Measurements from ENCODE around the gene TET1.

- TF ChIP-seq CTCF (IDR thresholded peaks at IDR 0.05 in 2 of 3, conservative IDR thresholded peaks at IDR 0.05 in 1 of 3; ENCODE audit: borderline replicate concordance in 1 of 3, insufficient read depth in 1 of 3, low read depth in 2 of 3, low read length in 2 of 3) (no peak), POLR2A (IDR thresholded peaks at IDR 0.05; ENCODE audit: borderline replicate concordance, extremely low read depth, insufficient read depth, insufficient read length) (no peak), CEBPB (IDR thresholded peaks at IDR 0.05; ENCODE audit: low read depth) (no peak), SIN3A (IDR thresholded peaks at IDR 0.05; ENCODE audit: low read depth) (no peak), EZH2 (IDR thresholded peaks at IDR 0.05) (no peak), TCF7L2 (IDR thresholded peaks at IDR 0.05; ENCODE audit: borderline replicate concordance, extremely low read depth, insufficient read depth, insufficient read length) (no peak)
- TF ChIP-seq, protein P1, sequence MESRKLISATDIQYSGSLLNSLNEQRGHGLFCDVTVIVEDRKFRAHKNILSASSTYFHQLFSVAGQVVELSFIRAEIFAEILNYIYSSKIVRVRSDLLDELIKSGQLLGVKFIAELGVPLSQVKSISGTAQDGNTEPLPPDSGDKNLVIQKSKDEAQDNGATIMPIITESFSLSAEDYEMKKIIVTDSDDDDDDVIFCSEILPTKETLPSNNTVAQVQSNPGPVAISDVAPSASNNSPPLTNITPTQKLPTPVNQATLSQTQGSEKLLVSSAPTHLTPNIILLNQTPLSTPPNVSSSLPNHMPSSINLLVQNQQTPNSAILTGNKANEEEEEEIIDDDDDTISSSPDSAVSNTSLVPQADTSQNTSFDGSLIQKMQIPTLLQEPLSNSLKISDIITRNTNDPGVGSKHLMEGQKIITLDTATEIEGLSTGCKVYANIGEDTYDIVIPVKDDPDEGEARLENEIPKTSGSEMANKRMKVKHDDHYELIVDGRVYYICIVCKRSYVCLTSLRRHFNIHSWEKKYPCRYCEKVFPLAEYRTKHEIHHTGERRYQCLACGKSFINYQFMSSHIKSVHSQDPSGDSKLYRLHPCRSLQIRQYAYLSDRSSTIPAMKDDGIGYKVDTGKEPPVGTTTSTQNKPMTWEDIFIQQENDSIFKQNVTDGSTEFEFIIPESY (IDR thresholded peaks at IDR 0.05; ENCODE audit: extremely low read depth, insufficient replicate concordance, low read length): no peak
Measured at GRCh38 chr10:68560943-68561864, 1.1 kb downstream of the TET1 start.

Measured in HCT116 (cell line).